ENCODE results near the gene FOSL1.

FOSL1 gene

DNA sequence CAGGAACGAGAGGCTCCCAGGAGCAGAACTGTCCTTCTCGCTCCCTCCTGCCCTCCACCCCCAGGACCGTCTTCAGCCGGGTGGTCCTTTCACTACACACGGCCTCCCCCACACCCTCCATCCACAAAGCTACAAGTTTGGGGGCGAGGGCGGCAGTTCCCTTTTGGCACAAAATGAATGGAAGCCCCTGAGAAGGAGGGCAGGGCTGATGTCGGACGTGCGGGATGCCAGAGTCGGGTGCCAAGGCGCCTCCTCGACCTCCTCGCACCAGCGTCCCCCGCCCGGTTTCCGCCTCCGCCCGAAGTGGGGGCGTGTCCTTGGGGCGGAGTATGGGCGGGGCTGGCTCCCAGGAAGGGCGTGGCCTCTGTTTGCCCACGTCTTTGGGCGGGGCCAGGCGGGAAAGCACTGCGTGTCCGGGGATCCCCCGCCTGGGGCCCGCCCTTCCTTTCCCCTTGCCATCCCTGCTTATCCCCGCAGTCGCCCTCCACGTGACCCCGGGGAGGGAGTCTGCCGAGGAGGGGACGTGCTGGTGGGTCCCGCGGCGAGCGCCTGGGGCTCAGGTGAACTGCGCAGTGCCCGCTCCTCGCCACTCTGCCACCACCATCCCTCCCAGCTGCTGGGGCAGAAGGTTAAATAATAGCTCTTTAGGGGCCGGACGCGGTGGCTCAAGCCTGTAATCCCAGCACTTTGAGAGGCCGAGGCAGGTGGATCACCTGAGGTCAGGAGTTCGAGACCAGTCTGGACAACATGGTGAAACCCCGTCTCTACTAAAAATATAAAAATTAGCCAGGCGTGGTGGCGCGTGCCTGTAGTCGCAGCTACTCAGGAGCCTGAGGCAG is 26.7 kb downstream of the FOSL1 start:
- peak overlapping the region; percentile 39 for H3K27ac ChIP-seq

DNA sequence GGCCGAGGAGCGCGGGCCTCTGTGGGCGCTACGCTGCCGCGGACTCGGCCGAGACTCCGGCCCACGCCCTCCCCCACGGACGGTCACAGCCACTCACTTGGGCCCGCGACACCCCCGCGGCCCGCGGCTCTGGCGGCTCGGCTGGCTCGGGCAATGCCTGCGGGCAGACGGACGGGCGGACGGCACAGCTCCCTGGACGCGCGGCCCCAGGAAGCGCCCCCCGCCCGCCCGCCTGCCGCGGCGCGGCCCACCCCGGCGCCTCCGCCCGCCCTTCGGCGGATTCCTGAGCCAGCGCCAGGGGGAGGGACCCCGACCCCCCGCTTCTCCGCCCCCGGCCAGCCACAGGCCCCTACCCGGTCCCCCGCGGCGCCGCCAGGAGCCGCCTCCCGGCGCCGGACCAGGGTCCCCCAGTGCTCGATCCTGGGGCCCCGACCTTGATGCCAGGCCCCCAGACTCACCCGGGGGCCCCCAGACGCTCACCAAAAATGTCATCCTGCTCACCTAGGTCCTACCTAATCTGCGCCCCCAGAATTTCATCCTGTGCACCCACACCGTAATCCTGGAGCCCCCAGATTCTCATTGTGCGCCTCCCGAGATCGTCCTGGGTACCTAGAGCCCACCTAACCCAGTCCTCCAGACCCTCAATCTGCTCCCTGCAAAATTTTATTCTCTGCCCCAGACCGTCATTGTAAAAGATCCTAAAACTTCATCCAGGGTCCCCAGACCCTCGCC is 27.4 kb downstream of the FOSL1 start, which contains the start of gene EFEMP2:
EFEMP2 (minus strand) TSS at position 215 of the 732 bp plus-strand sequence. CDS start 446 bp downstream, outside the sequence.
- TF ChIP-seq ZFX (IDR thresholded peaks at IDR 0.05): no peak
- TF ChIP-seq CTCF (conservative IDR thresholded peaks at IDR 0.05): no peak
- H3K27ac ChIP-seq: peak within 1 kb of the TSS; percentile 39

More for the DNA sequence above, 26.7 kb downstream of the FOSL1 start:
- no peak for TF ChIP-seq ZFX (IDR thresholded peaks at IDR 0.05)
- TF ChIP-seq CTCF (conservative IDR thresholded peaks at IDR 0.05): no peak

- TF ChIP-seq ZFX (IDR thresholded peaks at IDR 0.05) (no peak), CTCF (conservative IDR thresholded peaks at IDR 0.05) (no peak)
- H3K27ac ChIP-seq: no peak overlapping the region
Observed at GRCh38 chr11:65871811-65872548, 28.2 kb downstream of the FOSL1 start.

DNA sequence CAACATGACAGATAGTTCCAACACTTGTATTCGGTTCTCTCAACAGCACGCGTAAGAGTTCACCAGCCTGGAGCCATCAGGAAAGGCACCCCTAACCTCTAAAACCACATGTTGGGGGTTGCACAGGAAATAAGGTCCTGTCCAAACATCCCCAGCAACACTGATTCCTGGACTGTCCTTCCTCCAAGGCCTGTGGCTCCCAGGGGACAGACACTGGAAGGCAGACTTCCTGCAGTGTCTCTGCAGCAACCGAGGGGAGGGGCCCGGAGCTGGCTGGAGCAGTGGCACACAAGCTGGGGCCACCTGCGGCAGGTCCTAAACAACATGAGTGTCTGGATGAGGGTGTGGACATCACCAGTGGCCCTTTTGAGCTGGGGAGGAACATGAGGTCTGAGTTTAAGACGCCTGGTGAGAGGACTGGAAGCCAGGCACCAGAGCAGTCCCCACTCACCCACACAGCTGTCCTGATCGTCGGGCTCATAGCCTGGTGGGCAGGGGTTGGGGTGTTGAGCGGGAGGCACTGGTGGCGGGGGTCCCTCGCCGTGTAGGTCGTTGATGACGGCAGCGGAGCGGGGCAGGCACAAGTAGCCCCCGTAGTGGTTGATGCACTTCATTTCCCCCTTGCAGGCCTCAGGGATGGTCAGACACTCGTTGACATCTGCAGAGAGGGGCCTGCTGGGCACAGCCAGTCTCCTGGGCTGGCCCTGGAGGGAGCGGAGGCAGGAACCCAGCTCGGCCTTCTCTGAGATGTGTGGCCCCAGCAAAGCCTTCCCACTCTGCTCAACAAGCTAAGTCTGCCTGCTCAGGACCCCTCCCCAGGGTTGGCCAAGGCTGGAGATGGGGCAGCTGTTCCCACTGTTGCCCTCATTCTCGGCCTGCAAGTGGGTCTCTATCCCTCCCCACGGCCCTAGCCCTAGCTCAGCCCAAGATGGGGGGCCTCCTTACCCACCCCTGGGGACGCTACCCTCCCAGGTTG is 29.2 kb downstream of the FOSL1 start:
- no peak for TF ChIP-seq CTCF (conservative IDR thresholded peaks at IDR 0.05)
- TF ChIP-seq ZFX (IDR thresholded peaks at IDR 0.05): no peak
- H3K27ac ChIP-seq: no peak overlapping the region

DNA sequence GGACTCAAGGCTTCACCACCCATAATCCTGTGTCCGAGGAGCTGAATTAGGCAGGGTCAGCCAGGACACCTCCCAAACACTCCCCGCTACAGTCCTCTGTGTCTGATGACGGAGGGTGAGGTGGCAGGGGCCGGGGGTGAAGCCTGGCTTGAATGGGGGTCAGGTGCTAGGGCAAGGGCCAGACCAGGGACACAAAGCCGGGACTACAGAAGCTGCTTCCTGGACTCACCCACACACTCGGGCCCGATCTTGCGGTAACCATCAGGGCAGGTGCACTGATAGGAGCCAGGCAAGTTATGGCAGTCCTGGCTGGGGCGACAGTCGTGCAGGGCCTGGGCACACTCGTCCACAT is 29.9 kb downstream of the FOSL1 start:
- TF ChIP-seq CTCF (conservative IDR thresholded peaks at IDR 0.05): no peak
- TF ChIP-seq ZFX (IDR thresholded peaks at IDR 0.05): no peak
- H3K27ac ChIP-seq: no peak overlapping the region

DNA sequence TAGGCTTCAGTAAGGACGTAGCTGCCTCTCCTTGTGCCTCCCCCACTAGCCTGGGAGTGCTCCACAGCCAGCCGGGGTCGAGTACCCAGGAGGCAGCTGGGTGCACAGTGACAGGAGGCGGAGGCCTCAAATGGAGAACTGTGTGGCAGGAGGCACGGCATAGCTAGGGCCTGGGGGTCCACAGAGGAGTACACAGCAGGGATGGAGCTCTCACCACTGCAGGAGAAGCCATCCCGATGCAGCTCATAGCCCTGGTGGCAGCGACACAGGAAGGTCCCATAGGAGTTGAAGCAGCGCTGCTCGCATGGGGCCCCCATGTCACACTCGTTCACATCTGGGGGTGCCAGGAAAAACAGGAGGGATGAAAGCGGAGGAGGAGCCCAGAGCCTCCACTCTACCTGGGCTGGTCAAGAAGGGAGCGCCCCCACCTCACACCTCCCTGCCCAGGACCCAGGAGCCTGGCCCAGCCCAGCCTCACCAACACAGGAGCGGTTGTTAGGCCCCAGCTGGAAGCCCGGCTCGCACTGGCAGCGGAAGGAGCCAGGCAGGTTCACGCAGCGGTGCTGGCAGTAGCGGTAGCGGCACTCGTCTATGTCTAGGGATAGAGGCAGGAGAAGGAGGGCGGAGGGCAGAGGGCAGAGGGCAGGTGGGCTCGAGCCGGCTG is 30.4 kb downstream of the FOSL1 start:
- H3K27ac ChIP-seq: no peak overlapping the region
- TF ChIP-seq CTCF (conservative IDR thresholded peaks at IDR 0.05) (no peak), ZFX (IDR thresholded peaks at IDR 0.05) (no peak)

Measured in C4-2B (cell line).